ENCODE results near the gene GNAO1.

- TF ChIP-seq CTCF (IDR thresholded peaks at IDR 0.05; ENCODE audit: insufficient read depth, low read length) (no peak), POLR2AphosphoS5 (IDR thresholded peaks at IDR 0.05; ENCODE audit: low read depth) (no peak), GABPA (IDR thresholded peaks at IDR 0.05; ENCODE audit: low read depth) (no peak)
Measured at GRCh38 chr16:56212144-56212543, 20.9 kb downstream of the GNAO1 start.
